ENCODE results near the gene C5.
"Not testable (repeated sequence)": the region's sequence is repeated elsewhere in the genome, so short reads cannot be mapped to it uniquely, and the experiment has no call there.

Gene C5

DNA sequence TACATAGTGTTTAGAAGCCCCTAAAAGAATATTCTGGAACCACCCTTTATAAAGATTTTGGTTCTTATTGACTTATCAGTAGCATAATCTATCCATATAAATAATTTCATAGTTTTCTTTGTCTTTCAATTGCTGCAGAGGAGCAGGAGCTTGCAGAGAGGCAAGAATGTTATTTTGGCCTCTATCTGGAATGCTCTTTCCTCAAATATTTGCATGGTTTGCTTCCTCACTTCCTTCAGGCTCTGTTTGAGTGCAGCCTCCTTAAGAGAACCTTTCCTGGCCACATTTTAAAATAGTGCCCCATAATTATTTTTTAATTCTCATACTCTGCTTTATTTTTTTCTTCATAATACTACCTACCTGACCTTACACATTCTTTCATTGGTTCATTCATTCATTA lies 1.5 kb downstream of the C5 start:
- no peak for DNase-seq (ENCODE audit: low read depth in 3 of 3)

DNA sequence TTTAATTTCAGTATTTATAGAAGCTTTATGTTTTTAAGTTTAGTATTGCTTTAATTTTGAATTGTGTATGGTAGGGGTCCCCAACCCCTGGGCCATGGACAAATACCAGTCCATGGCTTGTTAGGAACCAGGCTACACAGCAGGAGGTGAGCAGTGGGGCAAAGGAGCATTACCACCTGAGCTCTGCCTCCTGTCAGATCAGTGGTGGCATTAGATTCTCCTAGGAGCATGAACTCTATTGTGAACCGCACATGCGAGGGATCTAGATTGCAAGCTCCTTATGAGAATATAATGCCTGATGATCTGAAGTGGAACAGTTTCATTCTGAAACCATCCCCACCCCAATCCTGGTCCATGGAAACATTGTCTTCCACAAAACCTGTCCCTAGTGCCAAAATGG lies 1.9 kb downstream of the C5 start:
- DNase-seq (ENCODE audit: low read depth in 3 of 3), result no peak

DNA sequence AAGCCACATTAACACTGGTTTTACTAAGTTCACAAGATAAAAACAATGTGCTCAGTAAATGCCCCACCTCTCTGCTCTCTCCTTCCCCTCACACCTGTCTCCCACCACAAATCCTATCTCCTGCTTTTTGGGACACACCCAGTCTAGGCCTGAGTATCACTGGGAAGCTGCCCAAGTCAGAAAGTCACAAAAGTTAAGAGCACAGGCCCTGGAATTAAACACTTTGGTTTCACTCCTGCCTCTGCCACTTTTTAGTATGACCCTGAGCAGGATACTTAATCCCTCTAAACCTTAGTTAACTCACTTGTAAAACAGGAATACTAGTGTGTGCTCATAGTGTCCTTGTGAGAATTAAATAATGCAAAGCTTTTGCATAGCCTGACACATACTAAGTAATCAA lies 11.3 kb downstream of the C5 start:
- DNase-seq (ENCODE audit: low read depth in 3 of 3), result no peak

DNA sequence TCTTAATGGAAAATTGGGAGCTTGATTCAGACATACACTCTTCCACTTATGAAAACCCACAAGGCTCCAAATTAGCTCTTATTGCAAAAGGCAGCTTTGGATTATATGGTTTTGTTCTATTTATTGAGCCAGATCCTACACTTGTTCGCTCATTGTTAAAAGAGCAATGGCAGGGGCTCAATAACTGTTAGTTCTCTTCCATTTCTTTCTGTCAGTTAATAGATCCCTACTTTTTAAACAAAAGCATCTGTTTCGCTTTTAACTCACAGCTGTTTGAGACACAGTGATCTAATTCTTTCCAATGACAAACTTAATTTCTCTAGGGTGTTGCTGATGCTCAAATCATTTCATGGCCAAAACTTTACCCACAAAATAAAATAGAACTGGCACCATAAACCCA lies 11.7 kb downstream of the C5 start:
- DNase-seq (ENCODE audit: low read depth in 3 of 3), result no peak

DNA sequence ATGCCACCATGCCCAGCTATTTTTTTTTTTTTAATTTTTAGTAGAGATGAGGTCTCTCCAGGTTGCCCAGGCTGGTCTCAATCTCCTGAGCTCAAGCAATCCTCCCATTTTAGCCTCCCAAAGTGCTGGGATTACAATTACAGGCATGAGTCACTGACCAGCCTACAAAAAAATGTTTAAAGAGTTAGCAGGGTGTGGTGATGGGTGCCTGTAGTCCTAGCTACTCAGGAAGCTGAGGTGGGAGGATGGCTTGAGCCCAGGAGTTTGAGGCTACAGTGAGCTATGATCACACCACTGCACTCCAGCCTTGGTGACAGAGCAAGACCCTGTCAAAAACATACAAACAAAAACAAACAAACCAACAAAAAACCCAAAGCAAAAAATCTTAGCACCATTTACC lies 14.4 kb downstream of the C5 start:
- not testable (repeated sequence) for DNase-seq (ENCODE audit: low read depth in 3 of 3)

DNA sequence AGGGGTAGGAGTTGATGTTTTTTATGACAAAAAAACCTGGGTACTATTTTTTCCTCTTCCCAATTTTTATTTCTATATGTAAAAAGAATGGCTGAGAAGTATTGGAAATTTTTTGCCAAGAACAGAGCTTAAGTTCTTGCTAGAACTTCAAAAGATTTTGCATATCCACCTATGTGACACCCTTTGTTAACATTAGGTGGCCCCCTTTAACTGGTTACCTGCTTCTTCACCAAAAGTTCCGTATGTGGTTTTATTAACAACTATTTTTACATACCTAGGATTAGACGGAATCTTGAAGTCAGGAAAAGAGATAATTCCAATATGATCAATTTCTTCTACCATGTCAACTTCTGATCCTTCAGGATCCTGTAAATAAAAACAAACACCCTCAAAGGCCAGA lies 15.5 kb downstream of the C5 start:
- DNase-seq (ENCODE audit: low read depth in 3 of 3), result no peak

DNA sequence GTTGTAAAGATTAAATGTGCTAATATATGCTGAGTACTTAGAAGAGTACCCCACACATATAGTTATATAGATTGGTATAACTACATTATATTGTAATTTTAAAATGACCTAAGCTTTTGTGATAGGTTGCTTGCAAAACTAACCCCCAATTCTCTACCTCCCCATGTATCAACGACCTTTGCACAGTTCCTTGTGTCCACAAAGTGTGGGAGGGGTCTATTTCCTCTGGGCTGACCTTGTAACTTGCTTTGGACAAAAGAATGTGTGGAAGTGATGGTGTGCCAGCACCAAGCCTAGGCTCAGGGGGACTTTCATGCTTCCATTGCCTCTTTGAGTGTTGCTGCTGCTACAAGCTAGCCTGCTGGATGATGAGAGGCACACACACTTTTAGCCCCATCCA lies 20.6 kb downstream of the C5 start:
- DNase-seq (ENCODE audit: low read depth in 3 of 3), result no peak

DNA sequence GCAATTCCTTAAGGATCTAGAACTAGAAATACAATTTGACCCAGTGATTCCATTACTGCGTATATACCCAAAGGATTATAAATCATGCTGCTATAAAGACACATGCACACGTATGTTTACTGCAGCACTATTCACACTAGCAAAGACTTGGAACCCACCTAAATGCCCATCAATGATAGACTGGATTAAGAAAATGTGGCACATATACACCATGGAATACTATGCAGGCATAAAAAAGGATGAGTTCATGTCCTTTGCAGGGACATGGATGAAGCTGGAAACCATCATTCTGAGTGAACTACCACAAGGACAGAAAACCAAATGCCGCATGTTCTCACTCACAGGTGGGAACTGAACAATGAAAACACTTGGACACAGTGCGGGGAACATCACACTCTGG lies 21.8 kb downstream of the C5 start:
- DNase-seq (ENCODE audit: low read depth in 3 of 3), result not testable (repeated sequence)

DNA sequence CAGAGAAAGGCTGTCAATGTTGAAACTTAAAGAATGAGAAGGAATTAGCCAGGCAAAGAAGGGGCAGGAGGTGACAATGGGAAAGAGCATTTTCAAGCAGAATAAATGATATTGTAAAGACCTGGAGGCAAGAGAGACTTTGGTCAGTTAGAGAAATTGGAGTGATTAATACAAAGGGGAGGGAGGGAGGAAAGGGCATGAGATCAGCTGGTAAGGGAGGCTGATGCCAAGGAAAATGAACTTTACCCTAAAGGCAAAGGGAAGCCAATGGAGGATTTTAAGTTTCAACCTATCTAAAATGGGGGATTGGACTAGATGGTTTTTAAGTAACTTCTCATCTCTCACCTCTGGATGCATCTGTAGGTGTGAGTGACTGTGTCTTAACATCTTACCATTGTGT lies 23.3 kb downstream of the C5 start:
- no peak for DNase-seq (ENCODE audit: low read depth in 3 of 3)

DNA sequence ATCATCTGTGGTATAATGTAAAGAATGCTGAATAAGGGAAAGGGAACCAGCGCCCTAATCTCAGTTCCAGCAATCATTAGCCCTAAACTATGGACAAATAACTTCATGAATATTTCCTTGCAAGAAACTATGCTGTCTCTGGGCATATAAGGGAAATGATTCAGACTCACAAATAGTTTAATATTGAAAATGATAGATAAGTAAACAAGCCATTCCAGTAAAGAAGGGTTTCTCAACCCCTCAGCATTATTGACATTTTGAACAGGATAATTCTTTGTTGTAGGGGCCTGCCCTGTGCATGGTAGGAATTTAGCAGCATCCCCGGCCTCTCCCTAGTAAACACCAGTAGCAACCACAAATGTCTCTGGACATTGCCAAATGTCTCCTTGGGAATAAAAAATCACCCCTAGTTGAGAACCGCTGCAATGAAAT lies 23.8 kb downstream of the C5 start:
- no peak for DNase-seq (ENCODE audit: low read depth in 3 of 3)

DNA sequence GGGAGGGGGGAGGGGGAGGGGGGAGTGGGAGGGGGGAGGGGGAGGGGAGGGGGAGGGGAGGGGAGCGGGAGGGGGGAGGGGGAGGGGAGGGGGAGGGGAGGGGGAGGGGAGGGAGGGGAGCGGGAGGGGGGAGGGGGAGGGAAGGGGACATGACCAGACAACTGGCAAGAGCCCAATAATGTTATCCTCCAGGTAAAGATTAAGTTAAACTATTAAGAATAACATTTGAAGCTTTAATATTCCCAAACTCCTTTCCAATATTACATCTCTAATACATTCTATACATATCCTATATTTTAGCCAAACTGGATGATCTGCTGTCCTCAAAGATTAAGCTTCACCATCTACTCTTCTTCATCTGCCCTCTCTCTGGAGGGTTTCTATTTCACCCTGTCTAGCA lies 25.8 kb downstream of the C5 start:
- DNase-seq (ENCODE audit: low read depth in 3 of 3), result no peak

DNA sequence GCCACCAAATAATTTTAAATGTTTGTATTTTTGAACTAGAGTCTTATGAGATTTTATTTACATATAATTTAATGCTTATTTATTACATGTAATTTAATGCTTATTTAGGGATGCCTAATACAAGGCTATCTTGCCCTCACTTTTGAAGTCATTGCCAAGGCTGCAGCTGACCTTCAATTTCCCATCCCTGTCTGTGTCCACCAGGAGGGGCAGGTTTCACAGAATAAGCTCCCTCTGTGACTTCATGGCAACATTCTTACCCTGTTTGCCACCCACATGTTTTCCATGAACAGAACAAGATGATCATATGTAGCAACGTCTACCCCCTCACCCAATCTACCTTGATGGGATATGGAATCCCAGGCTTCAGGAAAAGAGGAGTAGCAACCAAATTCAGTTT lies 27.0 kb downstream of the C5 start:
- no peak for DNase-seq (ENCODE audit: low read depth in 3 of 3)

DNA sequence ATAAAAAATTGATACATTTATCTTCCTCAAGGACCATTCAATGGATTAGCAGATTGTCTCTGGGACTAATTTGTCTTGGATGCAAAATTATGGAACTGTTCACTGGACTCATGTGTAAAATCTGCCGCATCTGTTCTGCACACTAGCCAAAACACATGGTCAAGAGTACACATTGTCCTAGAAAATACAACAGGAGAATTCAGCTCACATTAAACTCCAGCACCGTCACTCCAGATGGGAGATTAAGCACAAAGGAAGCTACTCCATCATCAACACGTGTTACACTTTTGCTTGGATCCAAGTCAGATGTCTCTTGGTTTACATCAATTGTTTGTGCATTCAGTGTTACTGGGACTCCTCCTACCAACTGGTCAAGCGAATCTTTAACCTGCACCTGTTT lies 28.8 kb downstream of the C5 start:
- DNase-seq (ENCODE audit: low read depth in 3 of 3), result no peak

DNA sequence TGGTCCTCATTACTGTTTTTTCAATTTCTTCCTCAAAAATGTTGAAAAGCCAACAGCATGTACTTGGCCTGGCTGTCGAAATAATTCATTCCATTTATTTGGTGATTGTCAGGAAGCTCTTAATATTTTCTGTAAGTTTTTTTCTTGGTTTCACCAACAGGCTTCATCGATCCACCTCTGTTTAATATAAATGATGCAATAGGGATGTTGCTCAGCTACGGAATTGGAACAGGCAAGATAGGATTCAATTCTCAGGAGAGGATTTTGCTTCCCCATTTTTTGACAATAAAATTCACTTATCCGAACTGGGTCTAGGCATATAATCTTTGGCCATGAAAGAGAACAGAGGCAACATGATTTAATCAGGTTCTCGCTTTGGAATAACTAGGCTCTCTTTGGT lies 30.8 kb downstream of the C5 start:
- DNase-seq (ENCODE audit: low read depth in 3 of 3), result no peak

DNA sequence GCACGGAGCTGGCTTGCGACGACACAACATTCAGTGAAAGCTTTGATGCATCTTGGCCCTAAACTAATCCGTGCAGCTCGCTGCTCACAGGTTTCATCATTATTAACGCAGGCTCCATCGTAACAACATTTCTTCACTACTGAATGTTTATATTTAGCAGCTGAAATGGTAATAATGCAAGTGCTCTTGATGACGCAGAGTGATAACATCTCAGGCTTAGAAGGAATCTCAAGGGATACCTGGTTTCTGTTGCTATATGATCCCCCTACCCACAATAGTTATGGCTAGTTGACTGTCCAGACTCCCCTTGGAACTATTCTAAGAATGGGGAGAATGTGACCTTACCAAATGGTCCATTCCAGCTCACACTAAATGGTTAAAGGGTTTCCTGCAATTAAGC lies 36.2 kb downstream of the C5 start:
- no peak for DNase-seq (ENCODE audit: low read depth in 3 of 3)

DNA sequence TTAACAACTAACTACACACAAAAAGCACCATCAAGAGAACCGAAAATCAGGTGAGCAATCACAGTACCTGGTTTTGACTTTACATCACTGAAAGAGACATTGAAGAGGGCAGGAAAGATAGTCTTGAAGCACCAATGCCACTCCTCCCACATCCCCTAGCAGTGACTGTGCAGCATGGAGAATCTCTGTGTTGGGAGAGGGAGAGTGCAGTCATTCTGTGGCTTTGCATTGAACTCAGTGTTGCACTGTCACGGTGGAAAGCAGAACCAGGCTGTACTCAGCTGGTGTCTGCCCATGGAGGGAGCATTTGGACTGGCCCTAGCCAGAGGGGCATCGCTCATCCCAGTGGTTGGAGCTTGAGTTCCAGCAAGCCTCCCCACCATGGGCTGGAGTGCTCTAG lies 40.4 kb downstream of the C5 start:
- no peak for DNase-seq (ENCODE audit: low read depth in 3 of 3)

DNA sequence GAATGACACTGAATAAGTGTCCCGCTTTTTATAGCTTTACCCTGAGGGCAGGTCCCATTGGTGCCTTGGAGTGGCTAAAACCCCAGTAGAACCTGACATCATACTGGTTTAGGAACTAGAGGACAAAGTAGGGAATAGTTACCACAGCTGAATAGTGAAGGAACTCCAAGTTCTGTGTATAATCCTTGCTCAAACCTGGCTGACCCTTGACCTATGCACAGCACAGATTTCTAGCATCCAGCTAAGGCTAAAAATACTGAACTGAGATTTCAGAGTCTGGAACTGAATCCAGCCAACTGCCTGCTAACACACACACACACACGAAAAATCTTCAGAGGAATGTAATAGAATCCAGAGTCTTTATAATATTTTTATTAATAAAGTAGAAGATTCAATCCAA lies 50.8 kb downstream of the C5 start:
- no peak for DNase-seq (ENCODE audit: low read depth in 3 of 3)

DNA sequence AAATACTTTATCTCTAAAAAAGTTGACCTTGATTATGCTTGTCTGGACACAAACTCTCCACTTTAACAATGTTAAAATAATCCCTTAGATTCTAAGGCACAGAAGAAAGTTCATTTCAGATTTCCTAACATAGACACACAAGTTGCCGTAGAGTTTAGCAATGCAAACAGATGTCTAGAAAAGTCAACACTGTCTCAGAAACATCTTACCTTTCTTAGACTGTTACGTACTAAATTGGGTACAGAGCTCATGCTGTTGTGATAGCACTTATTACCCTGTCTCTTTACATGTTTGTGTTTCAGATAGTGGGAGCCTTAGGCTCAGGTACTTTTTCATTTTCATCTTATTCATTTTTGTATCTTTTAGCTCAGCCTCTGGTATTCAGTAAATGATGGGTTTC lies 52.0 kb downstream of the C5 start:
- DNase-seq (ENCODE audit: low read depth in 3 of 3), result no peak

DNA sequence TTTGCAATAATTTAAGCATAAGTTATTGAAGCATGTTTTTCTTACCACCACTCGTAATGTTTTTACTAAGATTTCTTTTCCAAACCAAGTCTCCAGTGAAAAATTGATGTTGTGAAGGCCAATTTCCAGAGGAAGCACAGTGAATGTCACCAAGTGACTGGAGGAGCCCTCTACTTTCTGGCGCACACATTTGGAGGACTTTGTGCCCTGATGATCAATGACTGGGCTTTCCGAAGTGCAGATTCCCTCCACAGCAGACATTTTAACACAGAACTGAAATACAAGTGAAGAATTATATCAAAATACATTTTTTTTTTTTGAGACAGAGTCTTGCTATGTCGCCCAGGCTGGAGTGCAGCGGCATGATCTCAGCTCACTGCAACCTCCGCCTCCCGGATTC lies 52.6 kb downstream of the C5 start:
- no peak for DNase-seq (ENCODE audit: low read depth in 3 of 3)

DNA sequence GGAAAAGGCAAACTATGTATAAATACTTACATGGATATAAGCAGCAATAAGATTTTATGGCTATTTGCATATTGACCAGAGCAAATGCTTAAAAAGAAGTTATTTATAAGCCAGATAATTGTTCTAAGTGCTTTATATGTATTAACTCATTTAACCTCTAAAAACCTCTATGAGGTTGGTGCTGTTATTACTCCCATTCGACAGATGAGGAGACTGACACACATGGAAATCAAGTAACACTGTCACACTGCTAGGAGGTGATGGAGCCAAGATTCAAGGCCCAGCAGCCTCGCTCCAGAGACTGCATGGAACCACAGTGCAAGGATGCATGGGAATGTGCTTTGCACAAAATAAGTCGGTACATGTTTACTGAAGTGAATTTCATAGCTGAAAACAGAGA lies 53.7 kb downstream of the C5 start:
- DNase-seq (ENCODE audit: low read depth in 3 of 3), result no peak

DNA sequence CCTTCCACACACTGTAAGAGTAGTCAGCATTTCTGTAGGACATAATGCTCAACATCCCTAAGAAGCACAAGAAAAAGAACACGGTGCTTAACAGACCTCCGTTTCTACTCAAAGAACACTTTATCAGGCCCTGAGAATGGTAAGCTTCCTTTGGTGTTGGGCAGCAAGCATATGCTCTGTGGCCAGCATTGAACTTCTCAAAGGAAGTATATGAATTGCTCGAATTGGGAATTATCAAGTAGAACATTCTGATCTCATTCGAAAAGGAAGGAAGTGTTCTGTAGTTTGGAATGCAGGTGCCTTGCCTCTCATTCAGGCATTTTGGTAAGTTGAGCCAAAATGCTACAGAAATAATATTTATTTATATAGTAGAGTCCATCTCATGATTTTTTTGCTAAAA lies 61.0 kb downstream of the C5 start:
- DNase-seq (ENCODE audit: low read depth in 3 of 3), result no peak

DNA sequence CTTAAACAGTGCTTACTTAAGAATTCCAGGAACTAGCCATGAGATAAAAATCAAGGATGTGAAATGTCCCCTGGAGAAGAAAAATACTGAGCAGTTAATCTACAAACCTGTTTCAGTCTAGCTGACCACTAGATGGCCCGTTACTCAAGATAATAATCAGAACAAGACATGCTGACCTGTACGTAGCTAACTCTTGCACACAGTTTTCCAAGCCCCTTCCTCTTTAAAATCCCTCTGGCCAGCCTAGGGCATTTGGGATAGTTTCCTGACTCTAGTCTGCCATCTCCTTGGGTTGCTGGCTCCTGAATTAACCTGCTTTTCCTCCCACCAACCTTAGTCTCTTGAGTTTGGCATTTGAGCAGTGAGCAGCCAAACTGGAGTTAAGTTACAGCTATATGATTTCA lies 64.3 kb downstream of the C5 start:
- DNase-seq (ENCODE audit: low read depth in 3 of 3), result no peak

DNA sequence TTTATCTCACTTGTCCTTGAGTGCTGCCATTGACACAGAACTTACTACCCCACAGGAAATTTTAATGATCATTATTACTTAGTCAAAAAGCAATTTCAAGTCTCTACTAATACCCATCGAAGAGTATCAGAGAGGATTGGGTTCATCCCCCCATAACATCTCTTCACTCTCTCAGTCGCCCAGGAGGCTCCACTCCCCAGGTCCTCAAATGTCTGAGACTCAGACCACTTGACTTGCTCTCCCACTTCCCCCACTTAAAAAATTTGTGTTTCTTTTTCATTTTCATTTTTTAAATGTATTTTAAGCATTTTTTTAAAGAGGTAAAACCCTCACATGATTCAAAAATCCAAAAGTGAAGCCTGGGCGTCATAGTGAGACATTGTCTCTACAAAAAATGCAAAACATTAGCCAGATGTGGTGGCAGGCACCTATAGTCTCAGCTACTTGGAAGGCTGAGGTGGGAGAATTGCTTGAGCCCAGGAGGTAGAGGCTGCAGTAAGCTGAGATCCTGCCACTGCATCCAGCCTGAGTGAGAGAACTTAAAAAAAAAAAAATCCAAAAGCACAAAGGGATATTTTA lies 66.7 kb downstream of the C5 start:
- DNase-seq (ENCODE audit: low read depth in 3 of 3), result no peak

DNA sequence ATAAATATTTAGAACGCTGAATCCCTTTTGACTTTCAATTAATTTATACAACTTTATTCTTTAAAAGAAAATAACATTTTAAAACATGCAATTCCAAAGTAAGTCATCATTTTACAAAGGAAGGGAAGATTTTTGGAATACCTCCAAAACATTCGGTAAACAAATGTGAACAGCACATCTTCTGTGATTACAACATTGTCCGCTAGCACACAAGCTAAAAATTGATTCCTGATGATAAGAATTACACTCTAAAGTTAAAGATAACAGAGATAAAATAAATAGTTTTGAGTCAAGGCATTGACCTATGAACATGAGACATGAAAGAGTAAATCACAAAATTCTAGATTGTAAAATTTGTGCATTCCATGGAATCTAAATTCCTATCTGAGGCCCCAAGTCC lies 67.2 kb downstream of the C5 start:
- no peak for DNase-seq (ENCODE audit: low read depth in 3 of 3)

DNA sequence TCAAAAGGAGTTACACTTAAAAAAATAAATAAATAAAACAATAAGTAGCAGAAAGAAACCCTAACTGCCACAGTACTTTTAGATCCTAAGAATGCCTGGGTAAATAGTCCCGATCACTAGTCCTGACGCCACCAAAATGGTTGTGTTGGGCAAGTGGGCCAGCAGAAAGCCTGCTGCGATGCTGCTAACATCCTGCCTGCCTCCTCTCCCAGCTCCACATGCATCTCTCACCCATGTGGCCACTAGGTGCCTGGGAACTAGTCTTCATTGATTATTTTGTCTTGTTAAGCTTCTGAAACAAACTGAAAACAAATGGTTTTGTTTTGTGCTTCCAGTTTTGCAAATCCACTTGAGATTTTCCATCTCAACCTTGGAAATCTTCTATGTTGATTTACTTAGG lies 69.1 kb downstream of the C5 start:
- no peak for DNase-seq (ENCODE audit: low read depth in 3 of 3)

Measured in stimulated activated CD4-positive, alpha-beta T cell treated with anti-CD3 and anti-CD28 coated beads, TNF-alpha, amount 100 ng/mL, for 48 hours (primary cell).